VCaP (cell line): Measurements from ENCODE around the gene DDX21.

Source experiments
- H3K27ac ChIP-seq: fragments of 450-650 bp; 2 replicates; pipeline ENCODE4 v1.5.1; 2017
- CTCF ChIP-seq: fragments of 450-650 bp; conservative IDR thresholded peaks from 2 replicates; pipeline ENCODE4 v1.5.1; 2017; ENCODE audit warnings: mild to moderate bottlenecking, moderate library complexity

Gene DDX21

GRCh38 chr10:69014171-69014570, 58.2 kb downstream of the DDX21 start:
- no peak overlapping the region for H3K27ac ChIP-seq
- TF ChIP-seq CTCF, result no peak

DNA sequence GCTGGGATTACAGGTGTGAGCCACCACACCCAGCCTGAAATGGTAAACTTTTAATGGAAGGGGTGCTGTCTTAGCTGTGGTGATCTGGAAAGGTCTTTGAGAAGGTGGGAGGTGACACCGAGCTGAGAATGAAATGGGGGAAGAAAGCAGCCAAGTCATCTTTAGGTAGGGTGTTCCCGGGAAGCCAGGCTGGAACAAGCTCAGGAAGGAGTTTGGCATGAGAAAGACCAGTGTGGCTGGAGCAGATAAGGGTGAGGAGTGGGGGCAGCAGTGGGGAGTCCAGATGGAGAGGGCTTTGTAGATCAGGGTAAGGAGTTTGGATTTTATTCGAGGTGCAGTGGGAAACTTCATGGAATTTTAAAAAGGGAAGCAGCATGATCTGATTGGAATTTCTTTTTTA, 62.6 kb downstream of the DDX21 start:
- TF ChIP-seq CTCF, result no peak
- H3K27ac ChIP-seq, result no peak overlapping the region

DNA sequence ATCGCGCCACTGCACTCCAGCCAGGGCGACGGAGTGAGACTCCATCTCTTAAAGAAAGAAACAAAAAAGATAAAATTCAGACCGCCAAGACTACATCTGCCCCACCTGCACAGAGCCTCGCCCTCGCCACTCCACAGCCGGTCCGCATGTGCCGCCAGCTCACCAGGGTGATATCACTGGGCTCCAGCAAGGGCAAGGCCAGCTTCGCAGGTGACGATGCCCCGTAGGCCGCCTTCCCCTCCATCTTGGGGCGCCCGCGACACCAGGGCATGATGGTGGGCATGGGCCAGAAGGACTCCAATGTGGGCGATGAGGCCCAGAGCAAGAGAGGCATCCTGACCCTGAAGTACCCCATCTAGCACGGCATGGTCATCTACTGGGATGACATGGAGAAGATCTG, 66.6 kb downstream of the DDX21 start:
- H3K27ac ChIP-seq, result no peak overlapping the region
- TF ChIP-seq CTCF, result no peak

DNA sequence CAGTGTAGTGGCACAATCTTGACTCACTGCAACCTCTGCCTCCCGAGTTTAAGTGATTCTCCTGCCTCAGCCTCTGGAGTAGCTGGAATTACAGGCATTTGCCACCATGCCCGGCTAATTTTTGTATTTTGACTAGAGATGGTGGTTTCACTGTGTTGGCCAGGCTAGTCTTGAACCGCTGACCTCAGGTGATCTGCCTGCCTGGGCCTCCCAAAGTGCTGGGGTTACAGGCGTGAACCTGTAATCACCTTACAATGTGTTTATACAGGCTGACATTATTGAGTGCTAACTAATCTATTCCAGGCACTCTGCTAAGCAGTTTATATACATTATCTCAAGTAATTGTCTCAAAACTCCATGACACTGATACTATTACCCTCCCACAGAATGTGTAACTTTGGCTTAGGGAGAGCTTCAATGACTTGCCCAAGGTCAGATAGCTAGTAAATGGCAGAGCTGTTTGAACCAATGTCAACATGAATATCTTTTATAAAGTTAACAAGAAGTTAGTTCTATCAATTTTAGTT, 69.5 kb downstream of the DDX21 start:
- no peak overlapping the region for H3K27ac ChIP-seq
- TF ChIP-seq CTCF, result no peak

DNA sequence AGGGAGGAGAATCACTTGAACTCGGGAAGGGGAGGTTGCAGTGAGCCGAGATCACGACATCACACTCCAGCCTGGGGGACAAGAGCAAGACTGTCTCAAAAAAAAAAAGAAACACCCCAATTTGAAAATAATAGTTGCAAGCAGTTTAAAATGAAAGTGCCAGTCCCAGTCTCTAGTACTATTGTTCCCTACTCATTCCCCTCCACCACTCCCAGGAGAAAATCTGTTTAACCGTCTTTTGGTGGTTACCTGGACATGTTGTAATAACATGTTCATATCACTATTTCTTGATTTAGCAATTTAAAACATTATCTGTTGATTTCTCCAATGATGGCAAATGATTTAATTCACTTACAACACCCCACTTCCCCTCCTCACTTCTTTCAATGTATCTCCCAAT, 77.3 kb downstream of the DDX21 start:
- TF ChIP-seq CTCF, result no peak
- no peak overlapping the region for H3K27ac ChIP-seq
